ENCODE measurements around the gene GLT8D2.

DNA sequence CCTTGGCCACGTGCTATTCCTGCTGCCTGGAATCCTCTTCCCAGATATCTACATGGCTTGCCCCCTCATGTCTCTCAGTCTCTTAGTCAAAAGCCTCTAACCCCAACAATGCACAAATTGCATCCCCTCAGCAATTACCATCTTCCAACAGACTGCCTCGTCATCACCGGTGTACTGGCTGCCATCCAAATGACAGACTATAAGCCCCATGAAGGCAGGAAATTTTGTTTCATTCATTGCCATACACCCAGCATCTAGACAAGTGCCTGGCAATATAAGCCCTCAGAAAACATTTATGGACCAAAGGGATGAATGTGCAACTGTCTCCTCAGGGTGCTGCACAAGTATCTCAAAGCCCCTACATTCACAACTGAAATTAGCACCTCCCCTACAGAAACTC lies 5.8 kb downstream of the GLT8D2 start:
- TF ChIP-seq EZH2phosphoT487 (IDR thresholded peaks at IDR 0.05; ENCODE audit: low read depth) = no peak
- TF ChIP-seq, protein P1, sequence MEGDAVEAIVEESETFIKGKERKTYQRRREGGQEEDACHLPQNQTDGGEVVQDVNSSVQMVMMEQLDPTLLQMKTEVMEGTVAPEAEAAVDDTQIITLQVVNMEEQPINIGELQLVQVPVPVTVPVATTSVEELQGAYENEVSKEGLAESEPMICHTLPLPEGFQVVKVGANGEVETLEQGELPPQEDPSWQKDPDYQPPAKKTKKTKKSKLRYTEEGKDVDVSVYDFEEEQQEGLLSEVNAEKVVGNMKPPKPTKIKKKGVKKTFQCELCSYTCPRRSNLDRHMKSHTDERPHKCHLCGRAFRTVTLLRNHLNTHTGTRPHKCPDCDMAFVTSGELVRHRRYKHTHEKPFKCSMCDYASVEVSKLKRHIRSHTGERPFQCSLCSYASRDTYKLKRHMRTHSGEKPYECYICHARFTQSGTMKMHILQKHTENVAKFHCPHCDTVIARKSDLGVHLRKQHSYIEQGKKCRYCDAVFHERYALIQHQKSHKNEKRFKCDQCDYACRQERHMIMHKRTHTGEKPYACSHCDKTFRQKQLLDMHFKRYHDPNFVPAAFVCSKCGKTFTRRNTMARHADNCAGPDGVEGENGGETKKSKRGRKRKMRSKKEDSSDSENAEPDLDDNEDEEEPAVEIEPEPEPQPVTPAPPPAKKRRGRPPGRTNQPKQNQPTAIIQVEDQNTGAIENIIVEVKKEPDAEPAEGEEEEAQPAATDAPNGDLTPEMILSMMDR (IDR thresholded peaks at IDR 0.05; ENCODE audit: low read depth, low read length) = no peak
